Activated CD8-positive, alpha-beta memory T cell treated with anti-CD3 and anti-CD28 coated beads, Interleukin-2, amount 50 U/mL, for 1 hour (primary cell): ENCODE measurements around the gene GTF3C1.

Experiments
- DNase-seq: peaks from one replicate; pipeline ENCODE4 v3.0.0-alpha.2; 2020; ENCODE audit errors: extremely low read depth

GTF3C1 gene

DNA sequence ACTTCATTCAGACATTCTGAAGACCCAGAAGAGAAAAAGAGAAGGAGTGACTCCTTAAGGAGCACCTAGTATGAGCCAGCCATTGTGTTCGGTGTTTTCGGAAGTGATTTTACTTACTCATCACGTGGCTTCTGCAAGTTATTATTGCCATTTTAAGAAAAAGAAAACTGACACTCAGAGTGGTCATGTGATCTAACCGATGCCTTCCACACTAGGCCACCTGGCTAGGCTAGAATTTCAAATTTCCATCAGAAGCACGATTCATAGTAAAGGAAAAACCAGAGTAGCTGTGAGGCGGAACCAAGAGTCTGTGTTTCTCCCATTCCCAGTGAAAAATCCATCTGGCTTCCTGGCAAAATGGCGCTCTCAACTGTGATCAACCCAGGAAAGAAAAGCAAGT is 32.0 kb downstream of the GTF3C1 start:
- DNase-seq: no peak

DNA sequence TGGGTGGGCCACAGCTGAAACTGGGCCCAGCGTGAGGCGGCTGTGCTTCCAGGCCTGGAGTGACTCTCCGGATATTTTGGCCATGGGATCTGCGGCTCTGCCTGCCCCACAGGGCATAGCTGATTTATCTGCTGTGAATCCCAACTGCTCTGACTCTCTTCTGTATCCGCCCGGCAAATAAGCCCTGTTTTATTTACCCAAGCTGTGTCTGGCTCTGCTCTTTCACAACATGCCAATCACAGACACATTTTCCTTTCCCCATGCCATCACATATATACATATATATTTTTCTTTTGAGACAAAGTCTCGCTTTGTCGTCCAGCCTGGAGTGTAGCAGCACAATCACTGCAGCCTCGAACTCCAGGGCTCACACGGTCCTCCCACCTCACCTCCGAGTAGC is 33.3 kb downstream of the GTF3C1 start:
- DNase-seq: no peak

DNA sequence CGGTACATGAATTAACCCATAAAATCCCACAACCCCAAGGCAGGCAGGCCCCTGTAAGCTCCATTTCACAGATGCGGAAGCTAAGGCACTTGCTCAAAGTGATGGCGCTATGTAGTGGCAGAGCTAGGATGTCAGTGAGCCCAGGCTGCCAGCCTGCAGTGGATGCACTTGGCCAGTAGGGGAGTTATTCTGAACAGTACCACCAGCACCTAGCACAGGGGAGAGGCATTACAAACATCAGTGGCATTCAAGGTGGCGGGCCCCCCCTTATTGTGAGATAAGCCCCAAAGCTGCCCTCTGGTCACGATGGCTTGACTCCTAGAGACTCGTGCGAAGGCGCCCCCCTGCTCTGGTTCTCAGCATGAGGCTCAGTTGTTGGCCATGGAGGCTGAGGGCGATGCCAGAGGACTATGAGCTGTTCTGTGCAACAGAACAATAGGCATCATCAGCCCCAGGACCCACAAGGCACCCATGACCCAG is 33.8 kb downstream of the GTF3C1 start:
- no peak for DNase-seq

DNA sequence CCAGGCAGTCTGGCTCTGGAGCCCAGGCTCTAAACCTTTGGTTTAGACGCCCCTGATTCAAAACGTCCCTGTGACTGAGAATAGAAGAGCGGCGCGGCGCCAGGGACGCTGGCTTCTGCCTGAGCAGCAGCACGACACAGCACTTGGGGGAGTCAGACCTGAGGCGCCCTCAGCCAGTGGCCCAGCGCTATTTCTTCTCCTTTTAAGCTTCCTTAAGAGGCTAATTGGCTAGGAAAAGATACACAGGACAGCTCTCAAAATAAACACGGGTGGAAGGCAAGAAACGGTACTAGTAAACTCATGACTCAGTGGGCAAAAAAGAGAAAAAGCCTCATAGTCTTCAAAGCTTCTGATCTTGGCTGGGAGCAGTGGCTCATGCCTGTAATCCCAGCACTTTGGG is 34.9 kb downstream of the GTF3C1 start:
- DNase-seq: no peak

DNA sequence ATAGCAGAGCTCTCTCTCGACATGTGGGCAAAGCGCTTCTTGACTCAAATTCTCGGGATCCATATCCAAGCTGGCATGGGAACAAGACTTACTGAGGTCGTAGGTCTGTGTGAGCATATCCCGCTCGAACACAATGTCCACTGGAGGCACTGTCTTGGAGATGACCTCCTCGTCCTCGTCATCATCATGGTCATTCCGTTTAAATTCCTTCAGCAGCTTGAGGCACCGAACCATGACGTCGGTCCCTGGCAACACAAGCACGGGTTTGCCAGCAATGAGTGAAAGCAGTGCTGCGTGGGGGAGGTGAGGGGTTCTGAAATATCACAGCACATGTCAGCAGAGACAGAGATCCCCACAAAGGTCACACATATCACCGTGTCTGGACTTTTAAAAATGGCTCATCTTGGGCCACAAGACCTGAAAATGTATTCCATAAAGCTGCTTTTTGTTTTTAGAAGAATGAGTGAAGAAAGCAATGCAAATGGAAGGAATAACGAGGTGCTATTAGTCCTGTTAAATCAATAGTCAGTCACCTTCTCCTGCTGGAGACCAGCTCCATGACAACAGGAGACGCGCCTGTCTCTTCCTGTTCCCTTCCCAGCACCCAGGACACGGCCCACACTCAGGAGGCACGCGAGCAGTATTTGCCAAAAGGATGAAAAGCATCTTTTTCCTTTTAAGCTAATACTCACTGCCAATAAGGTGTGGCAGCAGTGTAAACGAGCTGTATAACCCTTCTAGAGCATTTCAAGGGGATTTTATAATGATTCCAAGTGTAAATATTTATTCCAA is 37.9 kb downstream of the GTF3C1 start:
- no peak for DNase-seq

DNA sequence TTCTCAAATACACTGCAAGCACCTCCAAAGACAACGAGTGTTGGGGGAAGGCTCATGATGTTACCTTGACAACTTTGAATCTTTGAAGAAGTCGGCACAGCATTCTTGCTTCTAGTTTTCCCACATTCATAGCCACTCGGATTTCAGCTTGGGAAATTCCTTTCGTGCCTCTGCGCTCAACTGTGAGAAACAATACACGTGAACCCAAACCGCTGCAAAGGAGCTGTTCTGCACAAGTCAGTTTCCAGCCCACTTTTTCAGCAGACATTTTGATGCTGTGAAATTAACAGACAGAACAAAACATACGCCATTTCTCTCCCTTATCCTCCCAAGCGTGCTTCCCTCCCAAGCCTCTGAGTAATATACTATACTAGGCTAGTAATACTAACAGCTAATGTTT is 41.2 kb downstream of the GTF3C1 start:
- DNase-seq: no peak

DNA sequence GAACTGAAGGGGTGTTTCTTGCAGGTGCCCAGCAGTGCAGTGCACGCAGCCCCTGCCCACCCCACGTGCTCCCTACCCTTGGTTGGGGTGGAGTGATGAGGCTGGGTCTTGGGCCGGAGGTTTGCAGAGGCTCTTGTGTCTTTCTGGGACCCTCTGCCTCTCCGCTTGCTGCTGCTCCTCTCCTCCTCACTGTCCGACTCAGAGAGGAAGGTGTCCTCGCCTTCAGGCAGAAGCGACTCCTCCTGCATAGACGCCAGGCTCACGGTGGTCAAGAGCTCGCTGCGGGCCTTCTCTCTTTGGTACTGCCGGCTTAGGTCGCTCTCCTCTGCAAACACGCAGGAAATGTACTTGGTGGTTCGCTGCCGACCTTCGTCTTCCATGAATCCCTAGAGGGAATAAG is 42.9 kb downstream of the GTF3C1 start:
- DNase-seq: no peak

DNA sequence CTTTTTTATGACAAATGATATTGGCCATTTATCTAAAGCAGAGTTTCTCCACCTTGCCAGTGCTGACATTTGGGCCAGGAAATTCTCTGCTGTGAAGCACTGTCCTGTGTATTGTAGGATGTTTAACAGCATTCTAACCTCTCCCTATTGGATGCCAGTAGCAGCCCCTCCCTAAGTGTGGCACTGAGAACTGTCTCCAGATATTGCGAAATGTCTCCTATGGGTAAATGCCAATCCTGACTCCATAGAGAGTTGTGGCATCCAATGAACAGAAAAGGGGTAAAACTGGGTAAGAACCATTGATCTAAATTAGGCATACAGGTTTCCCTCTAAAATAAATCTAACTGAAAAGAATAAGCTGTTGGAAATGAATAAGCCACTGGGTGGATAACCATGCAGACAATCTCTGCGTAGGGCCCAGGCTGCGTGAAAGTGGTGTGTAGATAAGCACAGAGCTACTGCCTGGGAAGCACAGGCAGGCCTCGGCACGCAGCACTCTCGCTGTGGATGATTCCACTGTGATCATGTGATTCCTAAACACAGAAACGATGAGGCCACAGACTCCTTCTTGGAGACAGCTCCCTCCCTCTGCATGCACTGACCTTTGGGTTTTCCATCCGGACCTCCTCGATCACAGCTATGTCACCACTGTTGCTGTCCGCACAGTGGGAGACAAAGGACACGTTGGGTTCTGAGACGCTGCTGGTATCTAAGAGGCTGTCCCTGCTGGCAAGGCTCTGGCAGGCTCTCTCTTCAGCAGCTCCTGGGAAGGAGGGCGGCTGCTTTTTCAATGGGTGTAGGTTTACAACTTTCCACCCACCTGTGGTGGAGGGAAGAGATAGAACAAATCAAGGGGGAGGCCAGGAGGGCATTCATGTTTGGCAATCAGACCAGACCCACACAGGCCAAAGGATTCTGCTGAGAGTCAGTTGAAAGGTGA is 44.1 kb downstream of the GTF3C1 start:
- no peak for DNase-seq

DNA sequence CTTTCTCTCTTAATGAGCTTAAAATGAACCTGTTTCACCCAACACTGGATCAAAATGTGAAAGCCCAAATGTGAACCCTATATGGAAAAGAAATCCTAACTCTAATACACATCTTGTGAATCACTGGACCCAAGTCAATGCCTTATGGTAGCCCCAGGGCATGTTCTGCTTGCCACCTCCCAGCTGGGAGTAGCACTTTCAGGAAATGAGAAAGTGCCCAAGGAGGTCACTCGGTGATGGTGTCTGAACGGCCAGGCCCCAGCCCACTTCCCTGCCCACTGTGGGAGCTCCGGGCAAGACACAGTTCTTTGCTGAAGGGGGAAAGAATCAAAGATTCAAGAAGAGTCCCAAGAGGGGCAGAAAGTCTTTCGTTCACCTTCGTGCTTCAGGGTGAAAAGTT is 46.1 kb downstream of the GTF3C1 start:
- no peak for DNase-seq

DNA sequence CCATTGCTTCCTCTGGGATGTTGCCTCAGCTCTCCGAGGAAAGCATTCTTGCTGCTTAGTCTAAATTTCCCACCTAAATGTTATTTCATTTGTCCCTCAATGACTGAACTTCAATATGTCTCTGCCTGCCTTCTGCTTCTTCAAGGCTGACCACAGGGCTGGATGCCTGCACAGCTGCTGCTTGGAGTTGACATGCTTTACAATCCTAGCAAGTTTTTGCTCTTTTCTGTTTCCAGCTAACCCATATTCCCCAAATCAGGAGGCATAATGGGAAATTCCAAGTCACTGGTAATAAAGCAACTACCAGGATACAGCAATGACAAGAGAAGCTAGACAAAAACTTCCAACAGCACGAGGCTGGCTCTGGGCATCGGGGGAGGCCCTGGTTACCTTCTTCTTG is 48.9 kb downstream of the GTF3C1 start:
- no peak for DNase-seq

DNA sequence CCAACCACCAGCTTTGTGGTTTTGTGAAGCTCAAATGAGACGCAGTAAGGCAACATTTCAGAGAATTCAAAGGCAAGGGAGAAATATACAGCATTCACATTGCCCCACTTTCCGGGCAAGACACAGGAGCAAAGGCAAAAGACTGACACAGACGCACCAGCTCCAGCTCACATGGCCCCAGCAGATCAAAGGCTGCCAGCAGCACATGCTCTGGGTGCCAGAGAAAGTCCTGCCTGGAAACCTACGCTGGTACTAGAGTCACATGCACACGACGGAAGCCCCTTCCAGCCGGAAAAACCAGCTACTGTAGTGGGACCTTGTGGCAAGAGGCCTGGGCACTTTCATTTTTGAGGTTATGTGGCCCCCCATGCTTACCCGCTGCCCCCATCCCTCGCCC is 50.1 kb downstream of the GTF3C1 start:
- no peak for DNase-seq

DNA sequence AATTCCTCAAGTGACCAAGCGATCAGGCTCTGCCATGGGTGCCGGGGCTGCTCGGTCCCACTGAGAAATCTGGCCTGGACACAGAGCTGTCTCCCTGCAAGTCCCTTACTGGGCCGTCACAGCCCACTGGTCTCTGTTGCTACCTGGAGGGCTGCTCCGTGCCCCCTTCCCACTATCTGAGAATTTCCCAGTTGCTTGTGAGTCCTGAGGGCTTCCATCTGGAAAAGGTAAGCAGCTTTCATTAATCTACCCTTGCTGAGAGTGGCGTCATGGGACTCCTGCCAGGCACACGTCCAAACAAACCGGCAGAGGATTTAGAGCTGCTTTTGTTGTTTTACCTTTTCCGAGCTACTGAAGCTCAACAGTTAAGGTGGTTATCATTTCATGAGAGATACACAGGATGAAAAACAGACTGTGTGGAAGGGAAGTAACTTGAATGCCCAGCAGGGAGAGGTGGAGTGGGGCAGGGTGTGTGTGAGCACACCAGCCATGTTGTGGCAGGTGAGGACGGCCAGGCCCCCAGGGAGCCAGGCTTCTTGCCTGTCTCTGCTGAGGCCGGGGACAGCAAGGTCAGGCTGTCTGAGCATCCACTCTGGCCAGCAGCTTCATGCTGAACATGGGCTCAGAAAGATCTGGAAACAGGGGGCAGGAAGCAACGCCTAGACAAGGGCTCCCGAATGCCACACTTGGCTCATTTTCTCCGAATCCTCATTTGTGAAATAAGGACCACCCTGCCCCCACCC is 50.6 kb downstream of the GTF3C1 start:
- no peak for DNase-seq

DNA sequence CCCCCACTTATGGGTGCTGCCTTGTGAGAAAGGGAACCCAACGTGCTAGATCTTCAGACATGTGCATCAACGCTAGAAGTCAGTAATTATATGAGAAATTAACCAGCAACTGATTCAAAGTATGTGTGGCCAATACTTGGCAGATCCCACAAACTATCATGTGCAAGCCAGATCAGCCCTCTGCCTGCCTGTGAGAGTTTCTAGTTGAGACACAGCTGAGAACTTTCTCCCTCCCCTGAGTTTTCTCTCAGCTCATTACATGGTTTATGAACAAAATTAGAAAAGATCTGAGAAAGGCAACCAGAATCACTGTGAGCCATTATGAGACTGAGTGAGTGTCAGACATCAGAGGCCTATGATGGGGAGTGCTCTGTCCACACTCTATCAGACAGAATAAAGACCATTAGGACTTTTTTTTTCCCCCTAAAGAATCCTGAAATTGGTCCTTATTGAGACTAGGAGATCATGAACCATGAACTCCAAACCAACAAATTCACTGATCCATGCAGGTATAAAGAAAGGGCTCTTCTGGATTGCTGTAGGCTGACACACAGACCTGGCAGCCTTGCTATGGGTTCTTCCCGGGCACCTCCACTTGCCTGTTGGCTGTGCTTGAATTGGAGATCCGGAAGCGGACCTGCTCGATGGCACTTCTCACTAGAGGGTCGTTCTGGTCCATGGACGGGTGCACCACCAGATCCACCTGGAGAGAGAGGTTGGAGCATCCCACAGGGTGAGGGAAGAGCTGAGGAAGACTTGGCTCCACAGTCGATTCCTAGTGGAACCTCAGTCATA is 51.5 kb downstream of the GTF3C1 start:
- no peak for DNase-seq

DNA sequence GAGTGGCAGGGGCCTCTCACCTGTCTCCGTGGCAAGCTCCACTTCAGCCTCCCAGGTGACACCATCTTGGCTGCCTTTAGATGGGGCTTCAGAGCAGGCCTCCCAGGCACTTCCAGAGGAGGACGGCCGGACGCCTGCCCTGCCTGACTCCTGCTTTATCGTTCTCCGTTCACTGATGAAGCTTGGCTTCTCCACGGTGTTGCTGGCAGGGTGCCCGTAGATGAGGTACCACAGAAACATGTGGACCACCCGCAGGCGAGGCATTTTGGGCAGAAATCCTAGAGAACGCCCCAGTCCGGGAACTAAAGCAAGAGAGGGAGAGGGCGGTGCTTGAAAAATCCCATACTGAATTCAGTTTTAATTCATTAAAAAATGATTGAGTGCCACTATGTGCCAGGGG is 54.5 kb downstream of the GTF3C1 start:
- DNase-seq: no peak

DNA sequence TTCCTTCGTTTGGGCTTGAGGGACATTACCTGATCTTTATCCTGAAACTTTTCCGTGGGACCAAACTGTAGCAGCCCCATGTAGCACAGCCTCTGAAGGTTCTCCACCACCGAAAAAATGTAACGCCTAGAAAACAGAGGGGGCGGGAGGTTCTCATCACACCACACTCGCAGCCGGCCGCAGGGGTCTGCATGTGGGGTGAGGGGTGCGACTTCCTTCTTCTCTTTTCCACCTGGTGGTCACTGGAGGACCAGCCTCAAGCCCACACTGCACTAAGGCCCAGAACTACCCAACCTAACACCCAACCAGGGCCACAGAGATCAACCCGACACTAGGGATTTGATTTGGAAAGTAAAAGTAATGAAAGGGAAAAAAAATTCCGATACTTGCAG is 57.1 kb downstream of the GTF3C1 start:
- no peak for DNase-seq

DNA sequence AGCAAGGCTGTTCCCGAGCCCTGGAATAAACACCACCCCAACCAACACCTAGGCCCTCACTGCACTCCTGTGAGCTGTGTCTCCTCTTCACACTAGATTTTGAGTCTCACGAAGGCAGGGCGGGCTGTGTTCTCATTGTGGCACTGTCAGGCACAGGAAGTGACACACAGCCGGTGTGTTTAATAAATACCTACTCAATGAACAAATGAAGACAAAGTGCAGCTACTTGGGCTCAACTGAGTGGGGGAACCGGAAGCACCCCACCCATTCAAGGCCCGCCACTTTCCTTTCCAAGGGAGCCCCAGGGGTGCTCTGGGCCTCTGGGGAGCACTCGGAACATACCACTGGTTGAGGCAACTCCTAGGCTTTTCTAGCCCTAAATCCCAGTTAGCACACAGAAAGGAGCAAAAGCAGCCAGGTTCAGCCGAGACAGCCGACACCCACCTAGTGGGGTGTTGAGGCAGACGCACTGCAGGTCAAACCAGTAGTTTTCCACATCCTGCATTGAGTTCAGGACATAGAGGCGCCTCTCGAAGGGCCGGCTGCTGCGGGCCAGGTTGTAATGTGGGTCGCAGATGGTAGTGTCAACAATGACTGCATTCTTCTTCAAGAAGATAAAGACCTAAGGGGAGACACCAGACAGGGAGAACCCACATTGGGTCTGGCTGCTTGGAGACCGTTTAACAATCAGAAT is 57.7 kb downstream of the GTF3C1 start:
- no peak for DNase-seq

DNA sequence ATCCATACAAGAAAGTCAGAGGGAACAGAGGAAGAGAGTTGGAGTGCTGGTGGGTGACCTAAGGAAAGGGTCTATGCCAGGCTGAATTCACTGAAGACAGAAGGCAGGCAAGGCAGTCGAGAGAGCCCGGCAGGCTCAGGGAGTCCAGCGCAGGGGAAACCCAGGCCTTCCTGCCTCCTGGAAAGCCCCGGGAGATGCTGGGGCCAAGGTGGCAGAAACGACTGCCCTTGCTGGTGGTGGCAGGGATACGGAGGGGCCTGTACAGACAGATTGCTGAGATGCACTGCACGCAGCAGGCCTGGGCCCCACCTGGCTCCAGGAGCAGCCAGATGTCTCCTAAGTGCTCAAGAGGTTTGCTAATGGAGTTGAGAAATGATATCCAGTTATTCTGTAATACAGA is 59.8 kb downstream of the GTF3C1 start:
- no peak for DNase-seq

DNA sequence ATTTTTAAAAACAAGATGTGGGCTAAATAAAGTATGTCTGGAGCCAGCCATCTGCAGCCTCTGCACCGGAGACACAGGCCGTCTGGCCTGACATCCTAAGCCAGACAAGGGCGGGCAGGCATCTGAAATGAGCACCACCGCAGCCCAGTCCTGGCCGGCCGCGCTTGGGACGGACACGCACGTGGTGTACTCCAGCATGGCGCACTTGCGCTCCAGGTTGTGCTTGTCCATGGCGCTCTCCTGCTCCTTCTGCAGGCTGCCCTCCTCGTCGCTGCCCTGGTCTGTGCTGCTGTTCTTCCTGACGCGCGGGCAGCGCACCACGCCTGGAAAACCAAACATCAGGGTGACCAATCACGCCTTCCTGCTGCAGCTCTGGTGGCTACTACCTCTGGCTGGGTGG is 60.3 kb downstream of the GTF3C1 start:
- DNase-seq: no peak

DNA sequence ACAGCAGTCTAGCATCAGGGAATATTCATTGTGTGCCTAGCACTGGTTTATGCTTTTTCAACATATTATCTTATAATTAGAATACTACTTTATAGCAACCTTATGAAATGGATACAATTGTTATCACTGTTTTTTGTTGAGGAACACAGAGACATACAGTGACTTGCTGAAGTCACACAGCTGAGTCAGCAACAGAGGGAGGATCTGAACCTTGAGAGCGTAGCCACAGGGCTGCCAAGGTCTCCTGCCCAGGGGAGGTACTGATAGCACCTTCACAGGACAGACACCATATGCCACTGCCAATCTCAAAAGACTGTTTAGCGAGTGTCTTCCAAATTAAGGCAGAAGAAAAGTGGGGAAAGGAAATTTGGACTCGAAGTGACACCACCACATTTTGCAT is 63.0 kb downstream of the GTF3C1 start:
- no peak for DNase-seq

DNA sequence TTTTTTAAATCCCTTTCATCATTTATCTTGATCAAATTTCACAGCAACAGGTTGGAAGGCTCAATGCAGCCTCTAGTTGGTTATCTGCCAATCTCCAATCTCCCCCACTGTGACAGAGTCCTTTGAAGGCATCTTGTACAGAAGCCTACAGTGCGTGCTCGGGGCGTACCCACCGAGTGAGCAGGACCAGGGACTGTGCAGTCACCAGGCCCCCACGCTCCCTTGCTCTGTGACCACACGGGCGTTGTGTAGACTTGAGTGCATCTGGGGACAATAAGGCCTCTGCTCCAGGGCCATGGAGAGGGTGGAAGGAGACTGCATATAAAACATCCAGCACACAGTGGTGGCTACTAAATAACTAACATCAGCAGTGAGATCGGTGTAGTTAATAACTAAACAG is 63.4 kb downstream of the GTF3C1 start:
- no peak for DNase-seq

DNA sequence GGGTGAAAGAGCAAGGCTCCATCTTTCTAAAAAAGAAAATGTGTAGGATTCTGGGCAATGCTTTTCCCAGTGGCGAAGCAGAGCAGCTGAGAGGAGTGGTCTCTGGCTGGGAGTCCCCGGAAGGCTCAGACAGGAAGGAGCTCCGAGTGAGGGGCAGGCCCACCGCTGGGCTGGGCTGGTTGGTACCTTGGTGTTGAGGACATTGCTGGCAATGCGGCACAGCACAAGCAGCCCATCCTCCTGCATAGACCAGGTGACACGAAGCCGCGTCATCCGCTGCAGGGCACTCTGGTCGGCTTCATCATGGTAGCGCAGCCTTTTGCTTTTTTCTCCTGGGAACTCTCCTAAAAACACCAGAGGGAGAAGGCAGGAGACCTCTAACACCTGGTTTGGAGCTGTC is 63.9 kb downstream of the GTF3C1 start:
- DNase-seq: no peak
